Mucosa of descending colon (tissue), 3 donors: ENCODE results near the gene CRTAP. TPM values are rescaled to one million over a fixed set of nuclear protein-coding genes. Genes with fewer than 3 reads are reported as not detected.
A peak's percentile ranks its signal among the peaks of the same experiment; 100 is the strongest.
"Not testable (repeated sequence)": the region's sequence is repeated elsewhere in the genome, so short reads cannot be mapped to it uniquely, and the experiment has no call there.

Source experiments
- ATAC-seq: fragments of 200-7000 bp; cut with Tn5 transposase; one replicate; pipeline ENCODE4 v1.9.1; 2020; ENCODE audit warnings: mild to moderate bottlenecking, moderate library complexity
- DNase-seq, 3 donors: peaks; one replicate each; pipeline ENCODE4 v3.0.0-alpha.2; 2020
- H3K36me3 ChIP-seq: fragments of 200-600 bp; one replicate; pipeline ENCODE4 v1.8.0; 2021; ENCODE audit warnings: low read depth, mild to moderate bottlenecking
- H3K4me1 ChIP-seq: fragments of 200-600 bp; one replicate; pipeline ENCODE4 v1.8.0; 2021; ENCODE audit warnings: low read depth, mild to moderate bottlenecking
- H3K4me3 ChIP-seq: fragments of 200-600 bp; one replicate; pipeline ENCODE4 v1.8.0; 2021; ENCODE audit warnings: mild to moderate bottlenecking
- H3K9me3 ChIP-seq: fragments of 200-600 bp; one replicate; pipeline ENCODE4 v1.8.0; 2021; ENCODE audit warnings: mild to moderate bottlenecking
- intact Hi-C, 2 donors: fragments of 100-400 bp; cut with DNase I in 1 of 2; cut with micrococcal nuclease in 1 of 2; formaldehyde crosslinking; loops; one replicate each; pipeline versions ENCODE4 v1.11.0 to v1.11.1; 2022; cut with DNase I, micrococcal nuclease
- long read RNA-seq, 2 donors: library from polyadenylated mRNA; unstranded; transcript quantifications; one replicate each; pipeline ENCODE4 v2.0.0, GENCODE V29; 2019 to 2021
- total RNA-seq, 3 donors: library from RNA; stranded (reverse); fragmentation: NEBNext Ultra II Directional in 2 of 3; extraction: Animal tissue kit (Norgen Biotek cat#: 25700) in 2 of 3; gene quantifications; one replicate each; pipeline versions ENCODE4 v1.2.1 to v1.2.4, GENCODE V29; 2021 to 2023
- TF ChIP-seq, protein P1 (sequence below): fragments of 200-600 bp; IDR thresholded peaks from one replicate; pipeline ENCODE4 v1.8.0; 2022; ENCODE audit warnings: antibody characterized with exemption, mild to moderate bottlenecking
- donor health status: DM: no; HTN: no; CAD: no; lungs with moderate emphysema.
- donor health status: DM: no; HTN: no; CAD: no.
- donor health status: DM: no; HTN: yes; CAD: no.

CRTAP gene
- 100 to 1,000 TPM in 1 of 3 donors, 10 to 100 TPM in 2; 55.0 to 269 (median 83.3) TPM for total RNA-seq
- long read RNA-seq, donor 1, full-length matches to known transcripts: 235 of 297 reads
- long read RNA-seq, donor 1, partial matches to known transcripts: 53 of 297 reads
- long read RNA-seq, donor 1, other reads (novel, unspliced or antisense): 9 of 297 reads
- long read RNA-seq, donor 2, full-length matches to known transcripts: 22 of 29 reads
- long read RNA-seq, donor 2, partial matches to known transcripts: 4 of 29 reads
- long read RNA-seq, donor 2, other reads (novel, unspliced or antisense): 3 of 29 reads

- peaks cover 11% of the 10 kb centered on the region for H3K4me1 ChIP-seq
- H3K9me3 ChIP-seq: no peaks in the 10 kb centered on the region
- H3K4me3 ChIP-seq: peak within 1 kb of the TSS; percentile 54
- TF ChIP-seq, protein P1, sequence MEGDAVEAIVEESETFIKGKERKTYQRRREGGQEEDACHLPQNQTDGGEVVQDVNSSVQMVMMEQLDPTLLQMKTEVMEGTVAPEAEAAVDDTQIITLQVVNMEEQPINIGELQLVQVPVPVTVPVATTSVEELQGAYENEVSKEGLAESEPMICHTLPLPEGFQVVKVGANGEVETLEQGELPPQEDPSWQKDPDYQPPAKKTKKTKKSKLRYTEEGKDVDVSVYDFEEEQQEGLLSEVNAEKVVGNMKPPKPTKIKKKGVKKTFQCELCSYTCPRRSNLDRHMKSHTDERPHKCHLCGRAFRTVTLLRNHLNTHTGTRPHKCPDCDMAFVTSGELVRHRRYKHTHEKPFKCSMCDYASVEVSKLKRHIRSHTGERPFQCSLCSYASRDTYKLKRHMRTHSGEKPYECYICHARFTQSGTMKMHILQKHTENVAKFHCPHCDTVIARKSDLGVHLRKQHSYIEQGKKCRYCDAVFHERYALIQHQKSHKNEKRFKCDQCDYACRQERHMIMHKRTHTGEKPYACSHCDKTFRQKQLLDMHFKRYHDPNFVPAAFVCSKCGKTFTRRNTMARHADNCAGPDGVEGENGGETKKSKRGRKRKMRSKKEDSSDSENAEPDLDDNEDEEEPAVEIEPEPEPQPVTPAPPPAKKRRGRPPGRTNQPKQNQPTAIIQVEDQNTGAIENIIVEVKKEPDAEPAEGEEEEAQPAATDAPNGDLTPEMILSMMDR: no peak
- ATAC-seq: peak; percentile 95
- intact Hi-C loops: no loop called here
- peak; percentile 96 to 99 (median 97) for DNase-seq
- no peaks in the 10 kb centered on the region for H3K36me3 ChIP-seq
Measured at GRCh38 chr3:33113772-33114621, at the start of gene CRTAP. TSS of gene CRTAP (plus strand) at chr3:33114014. CDS start at chr3:33114078, 64 bp downstream.

DNA sequence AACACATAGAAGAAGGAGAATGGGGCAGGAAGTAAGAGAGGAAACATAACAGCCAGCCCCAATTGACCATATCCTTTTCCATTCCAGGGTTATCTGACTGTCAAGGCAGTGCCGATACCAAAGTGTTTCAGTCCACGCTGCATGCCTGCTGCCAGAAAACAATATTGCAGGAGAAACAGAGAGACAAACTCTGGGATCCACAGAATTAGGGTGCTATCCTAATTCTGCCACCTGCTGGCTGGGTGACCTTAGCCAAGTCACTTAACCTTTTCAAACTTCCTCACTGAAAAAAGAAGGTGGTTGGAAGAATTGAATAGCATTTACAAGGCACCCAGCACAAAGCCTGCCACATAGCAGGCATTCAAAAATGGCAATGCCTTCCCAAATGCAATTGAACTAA is 48.9 kb upstream of the CRTAP start:
- TF ChIP-seq, protein P1: no peak
- Histone ChIP-seq H3K4me3 (no peak overlapping the region), H3K9me3 (no peaks in the 10 kb centered on the region), H3K36me3 (no peaks in the 10 kb centered on the region), H3K4me1 (no peaks in the 10 kb centered on the region)
- peak in 1 of 3 donors; percentile 34 for DNase-seq
- no peak for ATAC-seq
- intact Hi-C loops: no loop called here

DNA sequence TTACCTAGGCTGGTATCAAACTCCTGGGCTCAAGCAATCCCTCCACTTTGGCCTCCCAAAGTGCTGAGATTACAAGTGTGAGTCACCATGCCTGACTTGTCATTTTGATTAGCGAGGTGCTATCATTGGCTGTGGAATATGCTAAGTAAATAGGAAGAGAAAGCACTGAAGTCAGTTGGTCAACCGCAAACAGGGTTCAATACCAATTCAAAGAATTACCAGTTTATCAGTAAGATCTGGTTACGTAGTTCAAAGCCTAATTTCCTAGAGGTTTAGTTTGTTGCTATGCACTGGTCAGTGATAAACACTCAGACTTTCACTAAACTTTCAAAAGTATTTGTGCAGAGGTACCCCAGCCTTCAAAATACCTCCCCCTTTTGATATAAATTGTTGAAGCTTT is 46.3 kb upstream of the CRTAP start:
- ATAC-seq: no peak
- no peaks in the 10 kb centered on the region for H3K9me3 ChIP-seq
- no peak for DNase-seq
- TF ChIP-seq, protein P1: no peak
- no peak overlapping the region for H3K4me3 ChIP-seq
- peaks cover 4% of the 10 kb centered on the region for H3K36me3 ChIP-seq
- H3K4me1 ChIP-seq: no peaks in the 10 kb centered on the region
- intact Hi-C loops: no loop called here

DNA sequence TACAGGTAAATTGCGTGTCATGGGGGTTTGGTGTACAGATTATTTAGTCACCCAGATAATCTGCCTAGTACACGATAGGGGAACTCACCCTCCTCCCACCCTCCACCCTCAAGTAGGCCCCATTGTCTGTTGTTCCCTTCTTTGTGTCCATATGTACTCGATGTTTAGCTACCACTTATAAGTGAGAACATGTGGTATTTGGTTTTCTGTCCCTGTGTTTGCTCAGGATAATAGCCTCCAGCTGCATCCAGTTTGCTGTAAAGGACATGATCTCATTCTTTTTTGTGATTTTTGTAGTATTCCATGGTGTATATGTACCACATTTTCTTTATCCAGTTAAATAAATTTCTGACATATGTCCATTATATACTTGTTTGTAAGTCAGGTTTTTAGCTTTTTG is 44.0 kb upstream of the CRTAP start:
- H3K4me3 ChIP-seq, intact Hi-C loops, DNase-seq, H3K4me1 ChIP-seq, H3K36me3 ChIP-seq, H3K9me3 ChIP-seq: not testable (repeated sequence)
- peak; percentile 39 for ATAC-seq

GRCh38 chr3:33071181-33071580 is 42.6 kb upstream of the CRTAP start:
- Histone ChIP-seq H3K4me3 (no peak overlapping the region), H3K9me3 (no peaks in the 10 kb centered on the region), H3K4me1 (no peaks in the 10 kb centered on the region), H3K36me3 (peaks cover 4% of the 10 kb centered on the region)
- DNase-seq (no peak), ATAC-seq (no peak)
- intact Hi-C loops: no loop called here
- TF ChIP-seq, protein P1: no peak

GRCh38 chr3:33071946-33072345 is 41.9 kb upstream of the CRTAP start:
- Histone ChIP-seq H3K4me1 (no peaks in the 10 kb centered on the region), H3K4me3 (no peak overlapping the region), H3K9me3 (no peaks in the 10 kb centered on the region), H3K36me3 (peaks cover 4% of the 10 kb centered on the region)
- TF ChIP-seq, protein P1: no peak
- ATAC-seq: no peak
- intact Hi-C loops: no loop called here
- no peak for DNase-seq
